ENCODE data around the gene FMO5.

DNA sequence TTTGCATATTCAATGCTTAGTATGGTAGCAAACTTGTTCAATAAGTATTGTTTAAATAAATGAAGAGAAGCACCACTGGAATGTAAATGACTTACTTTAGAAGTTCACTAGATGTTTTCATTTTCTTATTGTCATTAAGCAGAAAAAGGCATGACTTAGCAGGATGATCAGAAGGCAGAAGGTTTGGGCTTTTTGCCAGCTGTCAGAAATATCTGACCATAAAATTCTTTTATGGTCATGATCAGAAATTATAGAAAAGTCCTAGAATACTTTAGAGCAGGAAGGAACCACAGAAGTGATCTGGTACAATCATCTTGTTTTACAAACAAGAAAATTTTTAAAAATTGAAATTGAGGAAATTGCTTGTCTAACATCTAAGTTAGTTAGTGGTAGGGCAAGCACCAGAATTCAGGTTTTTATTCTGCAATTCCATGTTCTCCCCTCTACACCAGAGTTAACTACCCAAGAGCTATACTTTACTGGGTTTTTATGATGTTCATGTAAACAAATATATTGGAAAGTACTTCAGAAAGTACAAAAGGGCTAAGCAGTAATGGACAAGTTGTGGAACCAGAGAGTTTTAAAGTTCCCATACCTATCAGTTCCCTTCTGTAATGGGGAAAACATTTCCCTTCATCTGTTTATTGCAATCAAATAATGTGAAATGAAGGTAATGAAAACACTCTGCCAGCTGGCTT lies 10.1 kb downstream of the FMO5 start:
- TF ChIP-seq CTCF (IDR thresholded peaks at IDR 0.05) (no peak), EZH2 (IDR thresholded peaks at IDR 0.05; ENCODE audit: borderline replicate concordance, insufficient read depth, low read depth, low read length, poor library complexity, severe bottlenecking) (no peak)

All from B cell (primary cell).